Stimulated activated CD8-positive, alpha-beta memory T cell treated with anti-CD3 and anti-CD28 coated beads, Interleukin-2, amount 100 ng/mL, for 1 hour (primary cell): ENCODE data around the gene ITGB1BP2.
"Not testable (repeated sequence)": the region's sequence is repeated elsewhere in the genome, so short reads cannot be mapped to it uniquely, and the experiment has no call there.

ENCODE experiments used
- DNase-seq, 2 donors: peaks; one replicate each; pipeline ENCODE4 v3.0.0-alpha.2; 2020; ENCODE audit warnings: low read depth in 2 of 2

ITGB1BP2 gene

DNA sequence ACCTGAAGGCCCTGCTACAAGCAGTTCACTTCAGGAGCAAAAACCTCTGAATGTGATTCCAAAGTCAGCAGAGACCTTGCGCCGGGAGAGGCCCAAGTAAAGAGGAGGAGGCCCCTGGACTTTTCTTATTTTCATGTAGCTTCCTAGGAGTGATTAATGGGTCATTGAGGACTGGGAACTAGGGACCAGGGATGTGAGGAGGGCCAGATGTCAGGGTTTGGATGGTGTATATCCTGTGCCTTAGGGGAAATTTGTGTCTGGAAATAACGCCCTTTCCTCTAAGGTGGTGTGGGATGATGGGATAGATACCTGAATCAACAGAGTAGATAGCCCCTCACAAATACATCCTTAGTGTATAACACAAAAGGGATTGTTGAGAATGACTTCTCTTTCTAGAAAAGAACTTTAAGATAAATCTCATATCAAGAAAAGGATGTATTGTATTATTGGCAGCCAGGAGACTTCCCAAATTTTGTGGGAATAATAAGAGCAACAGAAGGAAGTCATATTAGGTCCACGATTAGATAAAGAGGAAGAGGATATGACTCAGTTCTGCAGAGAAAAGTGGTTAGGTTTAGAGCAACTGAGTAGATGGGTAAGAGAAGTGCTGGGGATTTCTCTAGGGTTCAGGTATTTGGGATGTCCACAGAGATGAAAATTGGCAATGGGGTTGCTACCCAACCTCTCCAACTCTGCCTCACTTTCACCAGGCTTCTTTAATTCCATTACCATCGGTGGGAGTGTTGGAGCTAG lies 1.1 kb downstream of the ITGB1BP2 start:
- no peak for DNase-seq

DNA sequence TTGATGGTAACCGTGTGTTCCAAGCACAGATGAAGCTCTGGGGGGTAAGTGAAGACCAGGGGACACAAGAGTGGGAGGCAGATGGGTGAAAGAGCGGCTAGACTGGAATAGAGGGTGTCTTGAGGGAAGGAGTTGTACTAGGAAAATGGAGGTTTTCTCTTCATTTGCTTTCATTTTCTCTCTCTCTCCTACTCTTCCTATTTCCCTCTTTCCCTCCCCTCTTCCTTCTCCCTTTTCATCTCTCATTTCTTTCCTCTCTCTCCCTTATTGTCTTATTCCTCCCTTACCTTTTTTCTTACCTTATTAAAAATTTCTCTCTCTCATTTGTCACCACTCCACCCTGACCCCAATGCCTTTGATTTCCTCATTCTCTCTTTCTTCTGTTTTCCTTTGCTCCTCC lies 3.0 kb downstream of the ITGB1BP2 start:
- no peak for DNase-seq

DNA sequence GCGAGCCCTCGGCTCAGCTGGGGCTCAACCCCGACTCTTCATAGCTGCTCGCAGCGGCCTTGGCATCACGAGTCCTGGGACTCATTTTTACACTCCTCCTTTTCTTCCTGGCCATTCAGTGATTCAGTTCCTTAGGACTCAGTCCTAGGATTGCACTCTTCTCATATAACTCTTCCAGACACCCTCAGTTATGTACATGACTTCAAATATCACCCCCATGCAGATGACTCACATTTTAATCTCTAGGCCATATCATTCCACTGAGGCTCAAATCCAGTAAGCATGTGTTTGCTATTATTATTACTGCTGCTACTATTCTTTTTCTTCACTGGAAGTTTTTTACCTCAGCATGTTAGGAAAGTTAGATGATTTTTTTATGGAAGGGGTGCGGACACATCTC lies 14.4 kb downstream of the ITGB1BP2 start:
- no peak for DNase-seq

GRCh38 chrX:71316959-71317358 lies 15.4 kb downstream of the ITGB1BP2 start:
- DNase-seq, result not testable (repeated sequence)

- DNase-seq, result no peak
Measured at GRCh38 chrX:71320126-71320525, 18.6 kb downstream of the ITGB1BP2 start.

DNA sequence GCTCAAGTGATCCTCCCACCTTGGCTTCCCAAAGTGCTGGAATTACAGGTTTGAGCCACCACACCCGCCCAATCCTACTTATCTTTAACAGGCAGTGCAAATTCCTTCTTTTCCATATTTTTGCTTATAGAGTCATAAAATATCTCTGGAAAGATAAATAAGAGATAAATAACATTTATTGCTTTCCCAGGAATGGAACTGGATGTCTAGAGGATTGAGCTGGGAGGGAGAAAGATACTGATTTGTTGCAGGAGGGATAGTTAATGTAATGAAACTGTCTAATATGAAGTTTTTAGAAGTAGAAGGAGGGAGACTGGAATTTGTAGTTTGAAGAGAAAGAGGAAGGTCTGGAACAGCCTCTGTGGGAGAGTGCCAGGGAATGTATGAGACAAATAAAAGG lies 20.2 kb downstream of the ITGB1BP2 start:
- DNase-seq, result no peak

DNA sequence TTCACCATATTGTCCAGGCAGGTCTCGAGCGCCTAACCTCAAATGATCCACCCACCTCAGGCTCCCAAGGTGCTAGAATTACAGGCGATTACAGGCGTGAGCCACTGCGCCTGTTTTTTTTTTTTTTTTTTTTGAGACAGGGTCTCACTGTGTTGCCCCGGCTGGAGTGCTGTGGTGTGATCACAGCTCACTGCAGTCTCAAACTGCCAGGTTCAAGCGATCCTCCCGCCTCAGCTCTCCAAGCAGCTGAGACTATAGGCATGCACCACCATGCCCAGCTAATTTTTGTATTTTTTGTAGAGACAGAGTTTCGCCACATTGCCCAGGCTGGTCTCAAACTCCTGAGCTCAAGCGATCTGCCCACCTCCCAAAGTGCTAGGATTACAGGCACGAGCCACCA lies 22.9 kb downstream of the ITGB1BP2 start:
- DNase-seq, result not testable (repeated sequence)

- DNase-seq, result no peak
Measured at GRCh38 chrX:71326394-71326793, 24.8 kb downstream of the ITGB1BP2 start.

DNA sequence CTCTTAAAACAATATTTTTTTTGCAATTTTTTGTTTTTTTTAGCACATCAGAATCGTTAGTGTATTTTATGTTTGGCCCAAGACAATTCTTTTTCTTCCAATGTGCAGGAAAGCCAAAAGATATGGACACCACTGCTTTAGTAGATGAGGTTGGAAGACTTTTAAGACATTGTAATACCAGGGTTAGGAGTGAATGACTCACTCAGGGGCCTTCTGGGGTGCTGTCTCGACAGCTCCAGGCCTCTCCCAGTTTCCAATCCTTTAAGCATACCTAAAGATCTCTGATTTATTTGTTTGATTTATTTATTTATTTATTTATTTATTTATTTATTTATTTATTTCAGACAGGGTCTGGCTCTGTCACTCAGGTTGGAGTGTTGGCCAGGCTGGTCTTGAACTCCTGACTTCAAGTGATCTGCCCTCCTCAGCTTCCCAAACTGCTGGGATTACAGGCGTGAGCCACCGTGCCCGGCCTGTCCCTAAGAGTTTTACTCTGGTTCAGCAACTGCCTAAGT lies 47.7 kb downstream of the ITGB1BP2 start:
- DNase-seq, result not testable (repeated sequence)

- not testable (repeated sequence) for DNase-seq
Measured at GRCh38 chrX:71349867-71350266, 48.3 kb downstream of the ITGB1BP2 start.

DNA sequence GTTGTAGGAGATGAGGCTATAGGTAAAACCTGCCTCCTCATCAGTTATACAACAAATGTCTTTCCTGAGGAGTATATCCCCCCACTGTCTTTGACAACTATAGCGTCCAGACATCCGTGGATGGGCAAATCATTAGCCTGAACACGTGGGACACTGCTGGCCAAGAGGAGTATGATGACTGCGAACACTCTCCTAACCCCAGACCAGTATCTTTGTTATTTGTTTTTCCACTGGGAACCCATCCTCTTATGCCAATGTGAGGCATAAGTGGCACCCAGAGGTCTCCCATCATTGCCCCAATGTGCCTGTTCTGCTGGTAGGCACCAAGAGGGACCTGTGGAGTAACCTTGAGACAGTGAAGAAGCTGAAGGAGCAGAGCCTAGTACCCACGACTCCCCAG lies 50.9 kb downstream of the ITGB1BP2 start:
- DNase-seq, result not testable (repeated sequence)
